Stimulated activated naive CD4-positive, alpha-beta T cell treated with Interleukin-2 at 50 U/mL for 16 hours (primary cell): ENCODE results near the gene NDUFS1.
A peak's percentile ranks its signal among the peaks of the same experiment; 100 is the strongest.
"Not testable (repeated sequence)": the region's sequence is repeated elsewhere in the genome, so short reads cannot be mapped to it uniquely, and the experiment has no call there.

Experiments used
- DNase-seq: peaks from one replicate; lab custom pipeline; 2025; lab: John Stamatoyannopoulos, UW

The NDUFS1 gene

DNA sequence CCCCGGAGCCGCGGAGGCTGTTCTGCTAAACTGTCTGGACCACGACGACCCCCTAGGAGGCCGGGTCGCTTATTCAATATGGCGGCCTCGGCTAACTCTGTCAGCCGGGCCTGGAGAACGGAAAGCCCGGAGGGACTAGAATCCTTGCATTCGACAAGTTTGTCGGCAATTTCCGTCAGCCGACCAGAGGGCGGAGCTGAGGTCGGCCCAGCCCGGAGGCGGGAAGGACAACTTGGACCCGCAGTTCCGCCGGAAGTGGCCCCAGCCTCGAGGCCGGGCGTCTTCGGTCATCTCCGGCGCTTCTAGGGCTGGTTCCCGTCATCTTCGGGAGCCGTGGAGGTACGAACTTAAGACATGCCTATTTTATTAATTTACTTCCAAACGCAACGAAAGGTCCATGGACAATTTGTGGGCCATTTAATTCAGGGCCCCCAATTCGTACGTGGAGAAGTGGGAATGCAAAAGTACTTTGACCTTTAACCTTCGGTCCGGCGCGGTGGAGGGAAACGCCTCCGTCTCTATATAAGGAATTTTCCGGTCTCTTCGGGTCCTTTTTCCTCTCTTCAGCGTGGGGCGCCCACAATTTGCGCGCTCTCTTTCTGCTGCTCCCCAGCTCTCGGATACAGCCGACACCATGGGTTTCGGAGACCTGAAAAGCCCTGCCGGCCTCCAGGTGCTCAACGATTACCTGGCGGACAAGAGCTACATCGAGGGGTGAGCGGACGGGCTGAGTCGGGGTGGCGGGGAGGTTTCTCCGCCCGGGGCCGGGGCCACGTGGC, at the start of gene NDUFS1, which contains the start of gene EEF1B2:
Gene NDUFS1 (minus strand): TSS at position 99 of the 779 bp plus-strand sequence. CDS start 5,766 bp downstream, outside the sequence.
Gene EEF1B2 (plus strand): TSS at position 550 of the 779 bp plus-strand sequence. CDS start 85 bp downstream, at position 635.
- peak; percentile 97 for DNase-seq

DNA sequence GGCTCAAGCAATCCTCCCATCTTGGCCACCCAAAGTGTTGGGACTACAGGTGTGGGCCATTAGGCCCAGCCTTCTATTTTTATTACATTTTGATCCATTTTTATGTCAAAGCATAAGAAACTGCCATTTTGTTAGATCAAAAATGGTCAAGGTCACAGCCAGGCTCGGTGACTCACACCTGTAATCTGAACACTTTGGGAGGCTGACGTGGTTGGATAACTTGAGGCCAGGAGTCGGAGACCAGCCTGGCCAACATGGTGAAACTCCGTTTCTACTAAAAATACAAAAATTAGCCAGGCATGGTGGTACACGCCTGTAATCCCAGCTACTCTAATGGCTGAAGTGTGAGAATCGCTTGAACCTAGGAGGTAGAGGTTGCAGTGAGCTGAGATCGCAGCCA, 49.7 kb upstream of the NDUFS1 start:
- no peak for DNase-seq

DNA sequence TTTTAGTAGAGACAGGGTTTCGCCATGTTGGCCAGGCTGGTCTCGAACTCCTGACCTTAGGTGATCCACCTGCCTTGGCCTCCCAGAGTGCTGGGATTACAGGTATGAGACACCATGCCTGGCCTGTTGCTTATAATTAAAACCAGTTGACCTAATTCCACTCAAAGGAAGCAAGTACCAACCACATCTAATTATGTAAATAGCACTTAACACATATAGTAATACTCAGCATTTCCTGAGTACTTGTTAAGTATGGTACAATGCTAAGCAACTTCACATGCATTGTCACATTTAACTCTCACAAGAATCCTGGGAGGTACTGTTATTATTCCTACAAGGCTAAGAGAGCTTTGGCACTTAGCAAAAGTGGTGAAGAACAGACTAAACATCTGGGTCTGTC, 48.1 kb upstream of the NDUFS1 start:
- not testable (repeated sequence) for DNase-seq

DNA sequence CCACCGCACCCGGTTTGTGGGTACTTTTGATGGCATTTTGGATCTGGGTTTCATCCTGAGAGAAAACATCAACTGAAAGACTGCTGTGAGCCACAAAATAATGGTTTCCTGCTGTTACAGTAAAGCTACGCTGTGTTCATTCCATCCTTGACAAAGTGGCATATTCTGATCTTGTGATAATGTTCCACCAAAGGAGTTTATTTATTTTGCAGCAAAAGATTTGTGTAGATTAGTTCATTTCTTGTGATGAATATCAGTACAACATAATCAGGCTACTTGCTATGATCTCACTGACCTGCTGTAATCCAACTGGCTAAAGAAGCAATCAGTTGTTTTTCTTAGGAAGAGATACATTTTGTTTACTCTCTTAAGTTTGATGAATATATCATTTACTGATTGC, 45.5 kb upstream of the NDUFS1 start:
- DNase-seq, result no peak

DNA sequence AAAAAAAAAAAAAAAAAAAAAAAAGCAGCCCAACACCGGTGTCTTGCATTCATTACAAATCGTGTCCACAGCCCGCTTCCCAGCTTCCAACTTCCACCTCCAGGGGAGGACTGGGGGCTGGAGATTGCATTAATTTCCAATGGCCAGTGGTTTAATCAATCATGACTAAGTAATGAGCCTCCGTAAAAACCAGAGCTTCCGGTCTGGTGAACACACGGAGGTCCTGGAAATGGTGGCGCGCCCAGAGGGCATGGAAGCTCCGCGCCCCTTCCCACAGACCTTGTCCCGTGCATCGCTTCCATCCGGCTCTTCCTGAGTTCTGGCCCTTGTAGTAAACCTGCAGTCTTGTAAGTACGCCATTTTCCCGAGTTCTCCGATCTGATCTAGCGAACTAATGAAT, 44.1 kb upstream of the NDUFS1 start:
- DNase-seq, result no peak

DNA sequence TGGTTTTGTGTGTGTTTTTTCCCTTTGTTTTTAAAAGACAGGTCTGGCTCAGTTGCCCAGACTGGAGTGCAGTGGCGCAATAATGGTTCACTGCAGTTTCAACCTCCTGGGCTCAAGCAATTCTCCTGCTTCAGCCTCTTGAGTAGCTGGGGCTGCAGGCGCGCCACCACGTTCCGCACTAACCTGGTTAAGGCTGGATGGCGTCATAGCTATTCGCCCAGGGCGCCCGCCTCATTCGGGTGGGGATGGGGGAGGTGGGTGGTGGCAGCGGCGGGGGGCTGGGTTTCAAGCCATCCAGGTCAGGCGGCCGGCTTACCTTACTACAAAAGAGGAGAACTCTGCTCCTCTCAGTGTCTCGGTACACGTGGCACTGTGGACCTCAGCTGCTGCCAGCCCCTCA, 43.2 kb upstream of the NDUFS1 start:
- DNase-seq, result no peak

DNA sequence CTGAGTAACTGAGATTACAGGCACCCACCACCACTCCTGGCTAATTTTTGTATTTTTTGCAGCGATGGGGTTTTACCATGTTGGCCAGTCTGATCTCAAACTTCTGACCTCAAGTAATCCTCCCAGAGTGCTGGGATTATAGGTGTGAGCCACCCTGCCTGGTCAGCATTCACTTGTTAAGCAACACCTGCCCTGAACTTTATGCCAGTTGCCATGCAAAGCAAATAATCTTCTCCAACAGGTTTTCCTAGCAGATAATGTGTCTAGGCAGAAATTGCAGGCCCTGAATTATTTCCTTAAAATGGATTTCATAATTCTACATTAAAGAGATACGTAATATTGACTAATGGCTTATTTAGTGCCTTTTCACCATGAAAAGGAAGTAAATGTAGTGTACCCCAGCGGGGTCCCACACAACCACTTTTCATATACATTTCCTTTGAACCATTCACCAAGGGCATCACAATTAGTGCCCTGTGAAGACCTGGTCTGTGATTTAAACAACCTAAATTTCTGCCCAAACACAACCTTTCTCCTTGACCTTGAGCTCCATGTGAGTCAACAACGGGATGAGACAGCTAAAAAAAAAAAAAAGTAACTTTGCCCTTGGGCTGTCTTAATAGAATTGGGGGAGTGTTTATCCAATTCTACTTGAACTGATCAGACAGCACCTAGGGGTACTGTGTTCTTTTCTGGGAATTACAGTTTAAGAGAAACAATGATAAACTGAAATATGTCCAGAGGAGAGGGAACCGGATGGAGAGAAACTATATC, 42.0 kb upstream of the NDUFS1 start:
- no peak for DNase-seq

DNA sequence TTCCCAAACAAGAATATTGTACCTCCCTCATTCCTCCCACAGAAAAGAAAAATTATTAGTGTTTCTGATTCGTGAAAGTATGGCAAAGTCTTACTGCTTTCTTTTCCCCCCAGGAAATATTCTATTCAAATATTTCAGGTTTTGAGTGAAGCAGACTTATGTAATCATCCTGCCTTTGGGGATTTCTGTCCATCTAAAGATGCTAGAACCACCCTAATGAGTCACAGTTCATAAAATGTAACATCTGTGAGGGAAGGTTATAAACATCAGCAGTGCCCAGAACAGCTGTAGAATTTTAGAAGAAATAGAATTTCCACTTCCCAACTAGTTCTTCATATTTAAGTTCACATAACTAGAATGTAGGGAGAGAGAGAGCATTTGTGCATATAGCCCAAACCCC, 39.4 kb upstream of the NDUFS1 start:
- DNase-seq, result no peak

DNA sequence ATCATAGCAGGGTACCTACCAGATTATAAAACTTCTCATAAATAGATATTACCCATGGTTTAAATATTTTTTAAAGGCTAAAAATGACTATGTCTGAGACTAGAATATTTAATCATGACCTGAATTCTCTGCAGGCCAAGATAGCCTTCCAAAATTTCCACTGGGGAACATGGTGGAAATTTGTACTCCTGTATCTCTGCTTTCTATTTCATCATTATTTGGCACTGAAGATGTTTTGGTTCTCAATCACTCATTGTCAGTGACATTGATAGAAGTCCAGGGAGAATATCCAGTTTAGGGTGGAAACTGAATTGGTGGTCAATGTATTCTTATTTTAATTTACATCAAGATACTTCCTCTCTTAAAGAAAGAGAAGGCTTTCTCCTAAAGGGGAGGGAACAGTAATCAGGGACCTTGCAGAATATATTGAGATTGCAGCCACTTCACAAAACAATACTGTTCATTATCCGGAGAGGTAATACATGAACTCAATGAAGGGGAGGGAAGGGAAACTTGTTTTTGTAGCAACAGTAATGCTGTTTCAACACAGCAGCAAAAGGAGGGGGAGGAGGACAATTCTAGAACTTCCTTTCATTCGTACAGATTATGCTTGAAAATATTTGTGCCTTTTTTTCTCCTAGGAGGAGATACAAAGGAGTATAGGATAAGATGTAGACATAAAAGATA, 34.6 kb upstream of the NDUFS1 start:
- no peak for DNase-seq

DNA sequence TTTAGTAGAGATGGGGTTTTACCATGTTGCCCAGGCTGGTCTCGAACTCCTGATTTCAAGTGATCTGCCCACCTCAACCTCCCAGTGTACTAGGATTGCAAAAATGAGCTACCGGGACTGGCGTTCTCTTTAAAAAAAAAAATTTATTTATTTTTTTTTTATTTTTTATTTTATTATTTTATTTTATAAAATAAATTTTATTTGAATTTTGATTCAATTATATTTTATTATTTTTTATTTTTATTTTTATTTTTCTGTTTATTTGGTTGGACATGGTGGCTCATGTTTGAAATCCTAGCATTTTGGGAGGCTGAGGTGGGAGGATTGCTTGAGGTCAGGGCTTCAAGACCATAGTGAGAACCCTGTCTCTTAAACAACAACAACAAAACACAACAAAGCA, 32.9 kb upstream of the NDUFS1 start:
- no peak for DNase-seq

DNA sequence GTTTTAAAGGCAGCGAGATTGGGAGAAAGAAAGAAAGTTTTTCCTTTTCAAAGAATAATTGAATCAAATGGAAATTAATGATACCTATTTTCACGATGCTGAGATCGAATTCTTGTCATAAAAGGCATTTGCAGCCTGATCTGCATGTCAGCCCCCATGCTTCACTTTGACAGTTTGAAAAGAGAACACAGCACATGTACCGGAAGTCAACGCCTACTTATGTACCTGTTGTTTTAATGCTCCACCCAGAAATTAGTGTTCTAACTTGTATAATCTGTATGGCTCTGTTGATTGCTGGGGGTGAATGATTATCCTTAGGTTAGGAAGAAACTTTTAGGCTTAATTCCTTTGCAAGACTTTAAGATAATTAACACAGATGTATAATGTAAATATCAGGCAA, 31.4 kb upstream of the NDUFS1 start:
- no peak for DNase-seq

DNA sequence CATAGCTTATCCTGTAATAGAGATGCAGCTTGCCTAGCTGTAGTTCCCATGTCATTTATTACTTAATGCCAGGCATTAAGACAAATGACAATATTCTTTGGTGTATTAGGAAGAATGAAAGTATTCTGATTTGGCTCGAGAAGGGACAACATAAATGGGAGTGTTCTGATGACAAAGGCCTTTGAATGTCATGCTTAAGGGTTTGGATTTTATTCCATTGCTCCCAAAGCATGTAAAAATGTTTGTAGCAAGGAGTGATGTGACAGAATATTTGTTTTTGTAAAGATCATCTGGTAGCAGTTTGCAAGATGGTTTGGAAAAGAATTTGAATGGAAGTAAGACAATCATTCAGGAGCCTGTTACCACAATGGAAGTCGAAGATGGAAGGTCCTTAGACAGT, 30.9 kb upstream of the NDUFS1 start:
- no peak for DNase-seq

DNA sequence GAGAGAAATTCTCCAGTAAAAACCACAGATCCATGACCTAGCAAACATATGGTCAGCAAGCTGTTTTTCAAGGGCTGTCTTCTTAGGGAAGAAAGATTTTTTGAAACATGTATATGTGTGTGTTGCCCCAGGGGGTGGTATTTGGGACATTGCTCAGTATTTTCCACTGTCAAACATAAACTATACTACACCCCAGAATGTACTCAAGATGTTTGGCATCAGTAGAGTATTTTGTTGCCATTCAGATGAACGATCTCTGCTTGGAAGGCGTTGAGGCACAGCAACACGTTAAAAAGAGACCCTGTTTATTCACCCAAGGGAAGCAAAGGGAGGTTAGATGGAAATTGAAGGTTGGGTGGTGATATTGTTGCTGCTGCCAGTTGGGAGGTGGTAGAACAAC, 30.4 kb upstream of the NDUFS1 start:
- no peak for DNase-seq

DNA sequence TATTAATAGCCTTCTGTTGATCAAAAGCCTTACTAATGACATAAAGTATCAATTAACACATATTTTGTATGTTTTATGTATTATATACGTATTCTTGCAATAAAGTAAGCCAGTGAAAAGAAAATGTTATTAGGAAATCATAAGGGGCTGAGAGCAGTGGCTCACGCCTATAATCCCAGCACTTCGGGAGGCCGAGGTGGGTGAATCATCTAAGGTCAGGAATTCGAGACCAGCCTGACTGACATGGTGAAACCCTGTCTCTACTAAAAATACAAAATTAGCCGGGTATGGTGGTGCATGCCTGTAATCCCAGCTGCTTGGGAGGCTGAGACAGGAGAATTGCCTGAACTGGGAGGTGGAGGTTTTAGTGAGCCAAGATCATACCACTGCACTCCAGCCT, 22.3 kb upstream of the NDUFS1 start:
- not testable (repeated sequence) for DNase-seq

DNA sequence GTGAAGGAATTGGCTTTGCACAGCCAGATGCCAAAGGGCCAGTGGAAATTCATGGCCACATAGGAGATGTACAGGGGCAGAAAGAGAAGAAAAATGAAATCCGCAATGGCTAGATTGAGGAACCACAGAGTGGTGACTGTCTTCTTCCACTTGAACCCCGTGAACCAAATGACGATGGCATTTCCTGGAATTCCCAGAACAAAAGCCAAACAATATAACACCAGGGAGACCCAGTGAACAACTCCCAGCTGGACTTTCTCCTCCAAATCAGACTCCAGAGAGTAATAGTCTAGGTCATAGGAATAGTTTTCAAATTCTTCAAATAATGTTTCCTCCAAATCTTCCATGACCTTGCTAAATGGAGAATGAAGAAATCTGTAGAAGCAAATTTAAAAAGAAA, 17.7 kb upstream of the NDUFS1 start:
- no peak for DNase-seq

DNA sequence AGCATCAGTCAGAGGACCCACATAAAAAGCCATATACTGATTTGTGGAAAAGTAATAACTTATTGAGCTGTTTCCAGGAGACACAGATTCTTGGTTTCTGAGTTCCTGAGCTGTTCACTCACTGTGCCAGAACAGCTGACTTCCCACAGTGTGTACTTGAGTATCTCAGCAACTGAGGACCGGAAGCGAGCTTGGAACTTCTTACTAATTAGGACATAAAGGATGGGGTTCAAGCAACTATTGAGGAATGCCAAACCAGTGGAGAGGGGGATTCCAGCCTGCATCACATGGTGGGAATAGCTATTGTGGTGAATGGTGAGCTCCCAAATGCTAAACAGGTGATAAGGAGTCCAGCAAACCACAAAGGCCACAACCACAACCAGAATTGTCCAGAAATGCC, 16.9 kb upstream of the NDUFS1 start:
- no peak for DNase-seq

DNA sequence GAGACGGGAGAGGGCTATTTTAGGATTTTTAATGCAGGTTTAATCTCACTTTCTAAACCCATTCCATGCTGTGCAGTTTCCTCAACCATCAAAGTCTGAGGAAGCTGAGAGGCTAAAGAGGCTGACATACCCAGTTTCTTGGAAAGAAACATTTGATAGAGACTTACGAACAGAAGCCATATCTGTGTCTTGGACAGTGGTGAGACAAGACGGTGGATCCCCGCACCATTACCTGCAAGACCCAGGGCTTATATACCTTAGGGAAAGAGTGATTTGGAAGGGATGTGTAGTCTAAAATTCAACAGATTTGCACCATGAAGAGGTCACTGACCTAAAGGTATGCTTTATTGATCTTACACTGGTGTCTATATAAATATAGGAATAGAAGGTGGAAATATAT, 13.9 kb upstream of the NDUFS1 start:
- no peak for DNase-seq

DNA sequence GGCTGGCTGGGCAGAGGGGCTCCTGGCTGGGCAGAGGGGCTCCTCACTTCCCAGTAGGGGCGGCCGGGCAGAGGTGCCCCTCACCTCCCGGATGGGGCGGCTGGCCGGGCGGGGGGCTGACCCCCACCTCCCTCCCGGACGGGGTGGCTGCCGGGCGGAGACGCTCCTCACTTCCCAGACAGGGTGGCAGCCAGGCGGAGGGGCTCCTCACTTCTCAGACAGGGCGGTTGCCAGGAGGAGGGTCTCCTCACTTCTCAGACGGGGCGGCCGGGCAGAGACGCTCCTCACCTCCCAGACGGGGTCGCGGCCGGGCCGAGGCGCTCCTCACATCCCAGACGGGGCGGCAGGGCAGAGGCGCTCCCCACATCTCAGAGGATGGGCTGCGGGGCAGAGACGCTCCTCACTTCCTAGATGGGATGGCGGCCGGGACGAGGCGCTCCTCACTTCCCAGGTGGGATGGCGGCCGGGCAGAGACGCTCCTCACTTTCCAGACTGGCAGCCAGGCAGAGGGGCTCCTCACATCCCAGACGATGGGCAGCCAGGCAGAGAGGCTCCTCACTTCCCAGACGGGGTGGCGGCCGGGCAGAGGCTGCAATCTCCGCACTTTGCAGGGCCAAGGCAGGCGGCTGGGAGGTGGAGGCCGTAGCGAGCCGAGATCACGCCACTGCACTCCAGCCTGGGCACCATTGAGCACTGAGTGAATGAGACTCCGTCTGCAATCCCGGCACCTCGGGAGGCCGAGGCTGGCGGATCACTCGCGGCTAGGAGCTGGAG, 12.6 kb upstream of the NDUFS1 start:
- not testable (repeated sequence) for DNase-seq

DNA sequence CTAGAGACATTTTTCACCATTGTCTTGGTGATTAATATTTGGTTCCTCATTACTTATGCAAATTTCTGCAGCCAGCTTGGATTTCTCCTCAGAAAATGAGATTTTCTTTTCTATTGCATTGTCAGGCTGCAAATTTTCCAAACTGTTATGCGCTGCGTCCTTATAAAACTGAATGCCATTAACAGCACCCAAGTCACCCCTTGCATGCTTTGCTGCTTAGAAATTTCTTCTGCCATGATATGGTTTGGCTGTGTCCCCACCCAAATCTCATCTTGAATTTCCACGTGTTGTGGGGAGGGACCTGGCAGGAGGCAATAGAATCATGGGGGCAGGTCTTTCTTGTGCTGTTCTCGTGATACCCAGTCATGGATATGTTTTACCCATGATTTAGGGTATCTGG, 9.0 kb upstream of the NDUFS1 start:
- not testable (repeated sequence) for DNase-seq

DNA sequence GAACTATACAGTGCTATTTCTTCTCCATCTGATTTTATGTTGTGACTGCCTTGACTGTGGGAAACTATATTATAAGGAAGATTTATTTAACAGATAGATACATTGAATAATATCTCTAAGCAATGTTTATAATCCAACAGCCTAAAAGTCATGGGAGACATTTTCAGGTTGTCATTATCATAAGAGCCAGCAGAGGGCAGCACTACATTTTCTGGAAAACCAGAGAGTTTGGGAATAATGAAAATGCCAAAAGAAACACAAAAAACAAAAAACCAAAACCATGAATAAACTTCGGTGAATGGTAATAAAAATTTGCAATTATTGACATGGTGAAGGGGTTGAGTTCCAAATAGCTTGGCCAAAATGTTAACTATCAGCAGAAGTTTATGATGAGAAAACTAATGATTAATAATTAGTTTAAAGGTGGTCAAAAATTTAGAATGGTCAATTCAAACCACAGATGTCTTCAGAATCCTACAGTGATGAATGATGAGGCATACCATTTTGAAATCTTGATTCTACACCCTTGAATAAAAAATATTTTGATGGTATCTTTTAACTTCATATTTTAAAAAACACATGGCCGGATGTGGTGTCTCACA, 5.1 kb upstream of the NDUFS1 start:
- no peak for DNase-seq

DNA sequence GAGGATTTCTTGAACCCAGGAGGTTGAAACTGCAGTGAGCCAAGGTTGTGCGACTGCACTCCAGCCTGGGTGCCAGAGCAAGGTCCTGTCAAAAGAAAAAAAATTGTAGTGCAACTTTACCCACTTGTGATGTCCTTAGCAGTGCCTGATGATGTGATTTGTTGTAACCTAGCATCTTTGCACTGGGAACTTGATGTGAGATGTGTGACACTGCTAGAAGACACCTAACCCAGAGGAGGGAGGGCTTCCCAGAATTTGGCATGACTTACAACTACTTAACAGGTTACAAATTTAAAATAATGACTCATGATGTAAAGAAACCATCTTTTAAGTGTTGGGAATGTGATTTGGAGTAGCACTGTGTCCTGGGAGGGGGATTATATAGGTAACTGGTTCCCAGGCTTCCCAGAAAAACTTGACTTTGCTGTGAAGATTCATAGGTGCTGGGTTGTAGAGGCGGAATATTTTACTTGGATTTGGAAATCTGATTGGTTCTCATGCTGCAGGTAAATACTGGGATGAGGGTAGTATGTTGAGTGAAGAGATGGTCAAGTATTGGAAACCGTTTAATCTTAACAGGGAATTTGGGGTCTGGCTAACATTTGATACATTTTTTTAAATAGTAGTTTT, 4.1 kb upstream of the NDUFS1 start:
- no peak for DNase-seq
